Measurements from ENCODE around the gene TP53INP2.

TP53INP2 gene

DNA sequence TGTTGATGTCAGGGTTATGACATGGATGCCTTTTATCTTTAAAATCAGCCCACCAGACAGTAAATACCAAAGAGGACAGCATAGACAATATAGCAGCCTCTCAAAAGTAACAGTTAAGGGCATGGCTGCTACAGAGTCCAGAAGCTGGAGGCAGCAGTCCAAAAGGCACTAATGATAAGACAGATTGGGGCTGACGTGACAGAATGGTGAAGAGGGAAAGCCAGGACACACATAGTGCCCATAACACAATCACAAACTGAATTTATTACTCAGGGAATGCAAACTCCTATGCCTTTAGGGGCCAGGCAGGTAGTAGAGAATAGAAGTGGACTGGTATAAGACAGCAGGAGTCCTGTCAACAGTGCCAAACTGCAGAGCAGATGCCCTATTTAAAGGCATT lies 40.7 kb downstream of the TP53INP2 start:
- TF ChIP-seq, protein P1, sequence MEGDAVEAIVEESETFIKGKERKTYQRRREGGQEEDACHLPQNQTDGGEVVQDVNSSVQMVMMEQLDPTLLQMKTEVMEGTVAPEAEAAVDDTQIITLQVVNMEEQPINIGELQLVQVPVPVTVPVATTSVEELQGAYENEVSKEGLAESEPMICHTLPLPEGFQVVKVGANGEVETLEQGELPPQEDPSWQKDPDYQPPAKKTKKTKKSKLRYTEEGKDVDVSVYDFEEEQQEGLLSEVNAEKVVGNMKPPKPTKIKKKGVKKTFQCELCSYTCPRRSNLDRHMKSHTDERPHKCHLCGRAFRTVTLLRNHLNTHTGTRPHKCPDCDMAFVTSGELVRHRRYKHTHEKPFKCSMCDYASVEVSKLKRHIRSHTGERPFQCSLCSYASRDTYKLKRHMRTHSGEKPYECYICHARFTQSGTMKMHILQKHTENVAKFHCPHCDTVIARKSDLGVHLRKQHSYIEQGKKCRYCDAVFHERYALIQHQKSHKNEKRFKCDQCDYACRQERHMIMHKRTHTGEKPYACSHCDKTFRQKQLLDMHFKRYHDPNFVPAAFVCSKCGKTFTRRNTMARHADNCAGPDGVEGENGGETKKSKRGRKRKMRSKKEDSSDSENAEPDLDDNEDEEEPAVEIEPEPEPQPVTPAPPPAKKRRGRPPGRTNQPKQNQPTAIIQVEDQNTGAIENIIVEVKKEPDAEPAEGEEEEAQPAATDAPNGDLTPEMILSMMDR (IDR thresholded peaks at IDR 0.05; ENCODE audit: extremely low read depth, missing control alignments) = no peak
- DNase-seq (ENCODE audit: low spot score) = no peak

GRCh38 chr20:34746674-34747073 lies 42.5 kb downstream of the TP53INP2 start:
- TF ChIP-seq, protein P1 (IDR thresholded peaks at IDR 0.05; ENCODE audit: extremely low read depth, missing control alignments) = no peak
- DNase-seq (ENCODE audit: low spot score) = no peak

- TF ChIP-seq, protein P1 (IDR thresholded peaks at IDR 0.05; ENCODE audit: extremely low read depth, missing control alignments) = no peak
Observed at GRCh38 chr20:34747479-34747878, 43.3 kb downstream of the TP53INP2 start.

DNA sequence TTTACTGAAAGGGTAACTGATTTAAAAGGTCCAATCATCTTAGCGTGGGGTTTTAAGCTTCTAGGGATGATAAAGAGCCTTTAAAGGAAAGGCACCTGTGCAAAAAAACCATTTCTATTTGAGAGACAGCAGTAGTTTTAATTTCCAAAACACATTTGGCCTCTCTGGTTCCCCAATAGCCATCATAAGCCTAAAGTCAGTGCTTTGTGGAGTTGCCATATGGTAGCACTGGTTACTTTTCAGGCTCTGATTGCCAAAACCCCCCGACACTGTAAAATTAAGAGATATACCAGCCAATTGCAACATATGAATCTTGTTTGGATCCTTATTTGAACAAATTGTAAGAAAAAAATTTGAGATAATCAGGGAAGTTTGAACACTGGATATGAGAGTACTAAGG lies 44.6 kb downstream of the TP53INP2 start:
- no peak for DNase-seq (ENCODE audit: low spot score)
- TF ChIP-seq, protein P1 (IDR thresholded peaks at IDR 0.05; ENCODE audit: extremely low read depth, missing control alignments) = no peak

More at GRCh38 chr20:34747479-34747878, 43.3 kb downstream of the TP53INP2 start:
- peak; percentile 22 for DNase-seq (ENCODE audit: low spot score)

DNA sequence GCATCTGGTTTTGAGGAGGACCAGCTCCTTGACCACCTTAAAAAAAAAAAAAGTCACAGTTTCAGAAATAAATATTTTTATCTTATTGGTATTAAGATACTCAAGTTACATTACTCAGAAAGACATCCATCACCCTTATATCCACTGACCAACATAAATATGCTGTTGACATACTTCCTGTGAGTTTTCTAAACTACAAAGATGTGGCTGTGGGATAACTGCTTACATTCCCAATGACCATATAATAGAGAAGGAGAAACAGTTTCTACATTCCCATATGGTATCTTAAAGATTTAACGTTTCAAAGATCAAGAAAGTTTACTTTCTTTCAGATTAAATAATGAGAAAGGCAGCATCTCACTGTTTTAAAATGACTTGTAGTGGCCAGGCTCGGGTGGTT lies 46.3 kb downstream of the TP53INP2 start:
- TF ChIP-seq, protein P1 (IDR thresholded peaks at IDR 0.05; ENCODE audit: extremely low read depth, missing control alignments) = no peak
- DNase-seq (ENCODE audit: low spot score) = no peak

DNA sequence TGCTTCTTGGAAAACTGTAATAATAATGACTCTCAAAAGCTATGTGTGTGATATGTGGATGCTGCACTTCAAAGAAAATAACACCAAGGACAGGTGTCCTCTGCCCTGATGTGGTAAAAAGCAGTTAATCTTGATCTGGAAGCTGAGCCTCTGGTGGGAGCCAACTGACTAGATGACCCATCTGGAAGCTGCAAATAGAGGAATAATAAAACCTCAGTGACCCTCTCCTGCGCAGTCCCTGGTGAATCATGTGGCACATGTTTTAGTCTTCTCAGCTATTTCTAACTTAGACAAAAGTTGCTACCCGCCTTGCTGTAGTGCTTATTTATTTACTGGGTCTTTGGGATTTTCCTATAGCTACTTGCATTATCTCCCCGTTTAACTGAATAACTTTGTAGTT lies 47.3 kb downstream of the TP53INP2 start:
- no peak for DNase-seq (ENCODE audit: low spot score)
- TF ChIP-seq, protein P1 (IDR thresholded peaks at IDR 0.05; ENCODE audit: extremely low read depth, missing control alignments) = no peak

DNA sequence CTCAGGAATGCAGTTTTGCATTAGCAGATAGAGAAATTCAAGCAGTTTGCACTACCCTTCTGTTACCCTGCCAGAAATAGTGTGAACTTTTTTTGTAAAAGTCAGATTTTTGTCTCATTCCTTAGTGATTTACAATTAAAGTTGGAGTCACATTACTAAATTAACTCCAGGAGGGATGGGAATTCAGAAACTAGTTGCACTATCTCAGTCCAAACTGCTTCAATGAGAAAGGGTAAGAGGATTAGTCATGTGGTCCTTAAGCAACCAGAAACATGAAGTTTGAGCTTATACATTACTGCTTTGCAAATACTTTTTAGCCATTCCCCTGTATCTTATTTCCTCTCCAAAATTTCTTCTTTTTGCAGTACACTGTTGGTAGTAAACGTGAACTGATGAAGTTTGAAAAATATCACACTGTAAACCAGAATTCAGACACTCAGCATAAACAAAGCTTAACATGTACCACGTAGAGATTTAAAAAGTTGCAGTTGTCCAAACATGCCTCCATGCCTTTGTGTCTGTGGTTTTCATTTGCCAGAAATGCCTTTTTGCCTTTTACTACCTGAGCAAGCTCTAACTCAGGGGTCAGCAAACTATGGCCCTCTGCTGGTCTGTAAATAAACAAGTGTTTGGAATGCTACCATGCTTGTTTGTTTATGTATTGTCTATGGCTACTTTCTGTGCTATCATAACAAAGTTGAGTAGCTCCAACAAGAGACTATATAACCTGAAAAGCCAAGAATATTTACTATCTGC lies 49.7 kb downstream of the TP53INP2 start:
- TF ChIP-seq, protein P1 (IDR thresholded peaks at IDR 0.05; ENCODE audit: extremely low read depth, missing control alignments) = no peak
- no peak for DNase-seq (ENCODE audit: low spot score)

Measured in GM20000 (cell line).